ENCODE measurements around the gene AFTPH. TPM values are rescaled to one million over a fixed set of nuclear protein-coding genes. Genes with fewer than 3 reads are reported as not detected.

Gene AFTPH
- total RNA-seq, 1 experiment from 2014 or later = 40.5 TPM

DNA sequence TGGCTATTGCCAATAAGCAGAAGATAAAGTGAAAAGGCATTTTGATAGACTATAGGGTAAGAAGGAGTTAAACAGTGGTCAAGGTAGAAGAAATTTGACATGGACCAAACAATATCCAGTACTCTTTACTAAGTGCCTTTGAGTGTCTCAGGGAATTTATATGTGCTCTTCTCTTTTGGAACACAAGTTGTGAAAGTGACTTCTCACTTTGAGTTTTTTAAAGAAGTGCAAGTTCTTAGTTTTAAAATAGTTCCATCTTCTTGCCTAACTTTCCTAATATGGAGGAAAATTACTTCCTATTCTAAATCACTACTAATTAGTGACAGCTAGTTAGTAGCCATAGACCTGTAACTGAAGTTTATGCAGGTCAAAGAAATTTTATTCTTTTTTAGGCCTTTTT, 63.4 kb downstream of the AFTPH start:
- POLR2A ChIA-PET (ENCODE audit: unreplicated experiment) = no interaction called here

DNA sequence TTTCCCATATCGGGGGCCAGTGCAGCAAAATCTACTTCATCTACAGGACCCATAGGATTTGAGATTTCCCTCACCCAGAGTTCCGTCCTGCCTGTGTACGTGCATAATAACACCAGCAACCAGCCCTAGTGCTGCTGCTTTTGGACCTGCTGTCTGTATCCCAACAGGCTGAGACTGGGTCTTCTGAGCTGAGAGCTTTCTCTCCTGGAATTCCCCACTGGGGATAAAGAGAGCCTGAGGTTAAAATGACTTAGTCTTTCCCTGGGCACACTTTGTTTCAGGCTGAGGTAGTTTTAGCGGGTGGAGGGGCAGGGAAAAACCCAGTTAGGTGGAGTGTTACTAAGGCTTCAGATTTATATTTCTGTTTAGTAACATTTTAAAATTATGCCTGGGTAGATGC, 67.1 kb downstream of the AFTPH start:
- CTCF ChIA-PET = interaction anchor here (0.5 kb wide), 1 partner anchor 26 kb away, joined by 7 read pairs; no protein-coding TSS in a partner anchor
- H2AFZ ChIP-seq = no peak overlapping the region
- no peaks in the 10 kb centered on the region for H4K20me1 ChIP-seq (ENCODE audit: insufficient read depth)
- no peak for DNase-seq
- H3K9me3 ChIP-seq (ENCODE audit: insufficient read depth, low read depth) = no peaks in the 10 kb centered on the region
- peaks cover 20% of the 10 kb centered on the region for H3K4me1 ChIP-seq (replicated peaks; ENCODE audit: insufficient read depth)
- H3K9me2 ChIP-seq (ENCODE audit: insufficient read depth) = no peaks in the 10 kb centered on the region
- peaks cover 13% of the 10 kb centered on the region; the same call in 1 of the 2 replicates for H3K36me3 ChIP-seq (ENCODE audit: low read depth)
- POLR2A ChIA-PET (ENCODE audit: unreplicated experiment) = no interaction called here
- H3K27ac ChIP-seq = no peak overlapping the region
- H3K27me3 ChIP-seq (ENCODE audit: insufficient read depth, low read depth) = no peaks in the 10 kb centered on the region
- BruUV-seq (replicated peaks) = no TSS peak
- no peaks in the 10 kb centered on the region for H3K79me2 ChIP-seq (ENCODE audit: low read depth)
- TF ChIP-seq, protein P1, sequence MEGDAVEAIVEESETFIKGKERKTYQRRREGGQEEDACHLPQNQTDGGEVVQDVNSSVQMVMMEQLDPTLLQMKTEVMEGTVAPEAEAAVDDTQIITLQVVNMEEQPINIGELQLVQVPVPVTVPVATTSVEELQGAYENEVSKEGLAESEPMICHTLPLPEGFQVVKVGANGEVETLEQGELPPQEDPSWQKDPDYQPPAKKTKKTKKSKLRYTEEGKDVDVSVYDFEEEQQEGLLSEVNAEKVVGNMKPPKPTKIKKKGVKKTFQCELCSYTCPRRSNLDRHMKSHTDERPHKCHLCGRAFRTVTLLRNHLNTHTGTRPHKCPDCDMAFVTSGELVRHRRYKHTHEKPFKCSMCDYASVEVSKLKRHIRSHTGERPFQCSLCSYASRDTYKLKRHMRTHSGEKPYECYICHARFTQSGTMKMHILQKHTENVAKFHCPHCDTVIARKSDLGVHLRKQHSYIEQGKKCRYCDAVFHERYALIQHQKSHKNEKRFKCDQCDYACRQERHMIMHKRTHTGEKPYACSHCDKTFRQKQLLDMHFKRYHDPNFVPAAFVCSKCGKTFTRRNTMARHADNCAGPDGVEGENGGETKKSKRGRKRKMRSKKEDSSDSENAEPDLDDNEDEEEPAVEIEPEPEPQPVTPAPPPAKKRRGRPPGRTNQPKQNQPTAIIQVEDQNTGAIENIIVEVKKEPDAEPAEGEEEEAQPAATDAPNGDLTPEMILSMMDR (conservative IDR thresholded peaks at IDR 0.05) = no peak
- TF ChIP-seq EZH2 (IDR thresholded peaks at IDR 0.05; ENCODE audit: low read depth) = no peak
- intact Hi-C loops (cut with micrococcal nuclease; ENCODE audit: unreplicated experiment) = no loop called here
- no peak overlapping the region for H3K4me3 ChIP-seq
- H3F3A ChIP-seq (ENCODE audit: insufficient read depth, low read depth) = peaks cover 16% of the 10 kb centered on the region; the same call in 1 of the 2 replicates
- no peak overlapping the region for H3K4me2 ChIP-seq

More for the DNA sequence above, 63.4 kb downstream of the AFTPH start:
- Histone ChIP-seq H3K4me3 (no peak overlapping the region), H3K36me3 (ENCODE audit: low read depth) (peaks cover 20% of the 10 kb centered on the region), H3K27ac (no peak overlapping the region), H3K4me1 (replicated peaks; ENCODE audit: insufficient read depth) (no peaks in the 10 kb centered on the region), H3K4me2 (no peak overlapping the region), H3K79me2 (ENCODE audit: low read depth) (no peaks in the 10 kb centered on the region), H3K9me3 (ENCODE audit: insufficient read depth, low read depth) (no peaks in the 10 kb centered on the region), H3F3A (ENCODE audit: insufficient read depth, low read depth) (peaks cover 4% of the 10 kb centered on the region; the same call in 1 of the 2 replicates), H3K9me2 (ENCODE audit: insufficient read depth) (no peaks in the 10 kb centered on the region), H2AFZ (no peak overlapping the region), H4K20me1 (ENCODE audit: insufficient read depth) (no peaks in the 10 kb centered on the region), H3K27me3 (ENCODE audit: insufficient read depth, low read depth) (no peaks in the 10 kb centered on the region)
- DNase-seq = no peak
- CTCF ChIA-PET = interaction anchor here (0.6 to 1.4 kb wide), 11 partner anchors 68 to 931 kb away, joined by 3 to 6 read pairs (median 4); no protein-coding TSS in a partner anchor
- TF ChIP-seq EZH2 (IDR thresholded peaks at IDR 0.05; ENCODE audit: low read depth) = no peak
- TF ChIP-seq, protein P1 (conservative IDR thresholded peaks at IDR 0.05) = no peak
- BruUV-seq (replicated peaks) = no TSS peak
- intact Hi-C loops (cut with micrococcal nuclease; ENCODE audit: unreplicated experiment) = loop anchor here (1.0 to 5.0 kb wide), 8 partner anchors 59 to 455 kb away; no protein-coding TSS in a partner anchor

DNA sequence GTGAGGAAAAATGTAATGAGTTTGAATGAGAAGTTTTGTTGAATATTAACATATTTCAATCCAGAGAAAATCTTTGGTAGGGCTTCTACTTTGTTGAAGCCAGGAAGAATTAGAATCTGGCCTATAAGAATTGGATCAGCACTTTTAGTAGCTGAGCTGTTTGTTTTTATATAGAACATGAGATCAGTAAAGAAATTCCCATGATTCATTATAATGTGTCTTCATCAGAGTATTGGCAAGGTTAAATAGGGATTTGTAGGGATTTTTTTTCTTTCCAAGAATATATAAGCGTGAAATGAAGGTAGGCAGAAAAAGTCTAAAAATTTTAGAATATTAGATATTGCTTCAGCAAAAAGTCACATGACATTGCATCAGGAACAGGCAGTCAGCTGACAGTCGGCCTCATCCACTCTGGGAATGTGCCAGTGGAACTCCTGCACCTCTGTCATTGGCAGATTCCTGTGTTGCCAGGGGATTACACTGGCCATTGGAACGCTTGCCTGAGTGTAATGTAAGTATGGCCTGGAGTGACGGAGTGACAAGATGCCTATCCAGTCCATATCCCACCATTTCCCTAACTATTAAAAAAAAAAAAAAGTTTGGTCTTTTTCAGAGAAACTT, 69.0 kb downstream of the AFTPH start:
- Histone ChIP-seq H3K27me3 (ENCODE audit: insufficient read depth, low read depth) (no peaks in the 10 kb centered on the region), H3F3A (ENCODE audit: insufficient read depth, low read depth) (peaks cover 16% of the 10 kb centered on the region; the same call in 1 of the 2 replicates), H3K9me2 (ENCODE audit: insufficient read depth) (no peaks in the 10 kb centered on the region), H3K4me3 (no peak overlapping the region), H3K27ac (no peak overlapping the region), H2AFZ (no peak overlapping the region), H3K9me3 (ENCODE audit: insufficient read depth, low read depth) (no peaks in the 10 kb centered on the region), H3K79me2 (ENCODE audit: low read depth) (no peaks in the 10 kb centered on the region), H3K36me3 (ENCODE audit: low read depth) (peaks cover 7% of the 10 kb centered on the region; the same call in 1 of the 2 replicates), H3K4me2 (no peak overlapping the region), H4K20me1 (ENCODE audit: insufficient read depth) (no peaks in the 10 kb centered on the region), H3K4me1 (replicated peaks; ENCODE audit: insufficient read depth) (peaks cover 20% of the 10 kb centered on the region)
- BruUV-seq (replicated peaks) = no TSS peak
- TF ChIP-seq, protein P1 (conservative IDR thresholded peaks at IDR 0.05) = no peak
- TF ChIP-seq EZH2 (IDR thresholded peaks at IDR 0.05; ENCODE audit: low read depth) = no peak
- intact Hi-C loops (cut with micrococcal nuclease; ENCODE audit: unreplicated experiment) = no loop called here
- POLR2A ChIA-PET (ENCODE audit: unreplicated experiment) = interaction anchor here (0.6 kb wide), 2 partner anchors 158 to 239 kb away, joined by 3 to 25 read pairs; no protein-coding TSS in a partner anchor
- no peak for DNase-seq
- CTCF ChIA-PET = interaction anchor here (0.6 kb wide), 1 partner anchor 173 kb away, joined by 3 read pairs; no protein-coding TSS in a partner anchor
